WTC11 (cell line): ENCODE data around the gene LRTM2. TPM values are rescaled to one million over a fixed set of nuclear protein-coding genes. Genes with fewer than 3 reads are reported as not detected.
A peak's percentile ranks its signal among the peaks of the same experiment; 100 is the strongest.

ENCODE experiments used
- ATAC-seq: fragments of 200-7000 bp; cut with Tn5 transposase; 2 replicates; pipeline ENCODE4 v1.10.0; 2021; ENCODE audit warnings: mild to moderate bottlenecking, moderate library complexity
- CTCF ChIA-PET: fragments of 300-600 bp; sonication (Branson Sonifier 250); formaldehyde crosslinking; loops from one replicate; lab custom pipeline; 2021; ENCODE audit warnings: antibody characterized with exemption; lab: Charles Lee
- POLR2A ChIA-PET: fragments of 350-600 bp; sonication (Branson Sonifier 250); formaldehyde crosslinking; loops from one replicate; lab custom pipeline; 2021; ENCODE audit warnings: antibody characterized with exemption; lab: Charles Lee
- DNase-seq: peaks from one replicate; pipeline ENCODE4 v3.0.0; 2021; ENCODE audit warnings: low spot score
- H3K27ac Mint-ChIP-seq: 2 replicates; pipeline ENCODE4 v1.8.0; 2021; ENCODE audit warnings: mixed read lengths
- H3K27me3 Mint-ChIP-seq: 2 replicates; pipeline ENCODE4 v1.8.0; 2021; ENCODE audit warnings: low read depth, mild to moderate bottlenecking, moderate library complexity, mixed read lengths
- H3K36me3 Mint-ChIP-seq: 2 replicates; pipeline ENCODE4 v1.8.0; 2021; ENCODE audit warnings: mixed read lengths
- H3K4me1 Mint-ChIP-seq: 2 replicates; pipeline ENCODE4 v1.8.0; 2022; ENCODE audit warnings: mixed read lengths
- H3K4me3 Mint-ChIP-seq: 2 replicates; pipeline ENCODE4 v1.8.0; 2021; ENCODE audit warnings: mild to moderate bottlenecking, moderate library complexity, mixed read lengths
- H3K9me3 Mint-ChIP-seq: 2 replicates; pipeline ENCODE4 v1.8.0; 2021; ENCODE audit warnings: mixed read lengths
- ARID4B ChIP-seq: sonication (generic); formaldehyde crosslinking; IDR thresholded peaks from 2 replicates; pipeline ENCODE4 v1.8.0; 2023; ENCODE audit warnings: missing genetic modification reagents, mild to moderate bottlenecking, borderline replicate concordance
- ATF3 ChIP-seq: sonication (generic); formaldehyde crosslinking; conservative IDR thresholded peaks from 2 replicates; pipeline ENCODE4 v1.8.1; 2022; ENCODE audit warnings: mild to moderate bottlenecking, missing genetic modification reagents
- ATF6 ChIP-seq: sonication (generic); formaldehyde crosslinking; IDR thresholded peaks from 2 replicates; pipeline ENCODE4 v1.8.1; 2023; ENCODE audit warnings: mild to moderate bottlenecking, missing genetic modification reagents
- CREM ChIP-seq: sonication (generic); formaldehyde crosslinking; IDR thresholded peaks from 2 replicates; pipeline ENCODE4 v1.8.1; 2022; ENCODE audit warnings: mild to moderate bottlenecking, missing genetic modification reagents, moderate library complexity
- FOXK1 ChIP-seq: sonication (generic); formaldehyde crosslinking; IDR thresholded peaks from 2 replicates; pipeline ENCODE4 v1.8.0; 2022; ENCODE audit warnings: mild to moderate bottlenecking, moderate library complexity, missing genetic modification reagents
- MXD4 ChIP-seq: fragments of 250-450 bp; sonication (Bioruptor Pico); IDR thresholded peaks from 2 replicates; pipeline ENCODE4 v1.8.0; 2021; ENCODE audit warnings: mild to moderate bottlenecking, moderate library complexity, borderline replicate concordance
- NR1H2 ChIP-seq: sonication (generic); formaldehyde crosslinking; IDR thresholded peaks from 2 replicates; pipeline ENCODE4 v1.9.0; 2021; ENCODE audit warnings: mild to moderate bottlenecking, moderate library complexity, missing genetic modification reagents
- NR2C2 ChIP-seq: sonication (generic); formaldehyde crosslinking; IDR thresholded peaks from 2 replicates; pipeline ENCODE4 v1.8.0; 2022; ENCODE audit warnings: mild to moderate bottlenecking, missing genetic modification reagents
- OVOL2 ChIP-seq: fragments of 250-450 bp; sonication (Bioruptor Pico); IDR thresholded peaks from 2 replicates; pipeline ENCODE4 v1.9.0; 2021; ENCODE audit warnings: mild to moderate bottlenecking, borderline replicate concordance
- SMAD3 ChIP-seq: sonication (generic); formaldehyde crosslinking; IDR thresholded peaks from 2 replicates; pipeline ENCODE4 v1.8.0; 2022; ENCODE audit warnings: missing genetic modification reagents, mild to moderate bottlenecking, borderline replicate concordance
- TCF7 ChIP-seq: sonication (generic); formaldehyde crosslinking; IDR thresholded peaks from 2 replicates; pipeline ENCODE4 v1.8.0; 2022; ENCODE audit warnings: mild to moderate bottlenecking, low read depth, missing genetic modification reagents, moderate library complexity
- TEAD1 ChIP-seq: sonication (generic); formaldehyde crosslinking; IDR thresholded peaks from 2 replicates; pipeline ENCODE4 v1.8.0; 2022; ENCODE audit warnings: mild to moderate bottlenecking, missing genetic modification reagents
- ZBTB43 ChIP-seq: sonication (generic); formaldehyde crosslinking; IDR thresholded peaks from 2 replicates; pipeline ENCODE4 v1.8.1; 2023; ENCODE audit warnings: mild to moderate bottlenecking, missing genetic modification reagents
- ZNF138 ChIP-seq: sonication (generic); formaldehyde crosslinking; conservative IDR thresholded peaks from 2 replicates; pipeline ENCODE4 v1.8.1; 2022; ENCODE audit warnings: mild to moderate bottlenecking, moderate library complexity, missing genetic modification reagents
- ZNF396 ChIP-seq: fragments of 250-450 bp; sonication (Bioruptor Pico); IDR thresholded peaks from 2 replicates; pipeline ENCODE4 v1.8.0; 2021; ENCODE audit warnings: mild to moderate bottlenecking, moderate library complexity, borderline replicate concordance
- ZNF425 ChIP-seq: fragments of 250-450 bp; sonication (Bioruptor Pico); conservative IDR thresholded peaks from 2 replicates; pipeline ENCODE4 v1.9.0; 2021; ENCODE audit warnings: mild to moderate bottlenecking
- total RNA-seq: library from RNA; stranded (reverse); gene quantifications from 3 replicates; pipeline ENCODE4 v1.2.3, GENCODE V29; 2021
- TF ChIP-seq, protein P1 (sequence below): sonication (generic); formaldehyde crosslinking; IDR thresholded peaks from 2 replicates; pipeline ENCODE4 v1.8.0; 2022; ENCODE audit warnings: mild to moderate bottlenecking, missing genetic modification reagents
- TF ChIP-seq, protein P2 (sequence below): sonication (generic); formaldehyde crosslinking; IDR thresholded peaks from 2 replicates; pipeline ENCODE4 v1.8.1; 2023; ENCODE audit warnings: mild to moderate bottlenecking, missing genetic modification reagents, borderline replicate concordance
- TF ChIP-seq, protein P3 (sequence below): fragments of 200-600 bp; IDR thresholded peaks from 2 replicates; pipeline ENCODE4 v1.8.0; 2022; ENCODE audit warnings: antibody characterized with exemption

LRTM2 gene
- total RNA-seq, 1 experiment from 2014 or later, result 0.66 TPM

DNA sequence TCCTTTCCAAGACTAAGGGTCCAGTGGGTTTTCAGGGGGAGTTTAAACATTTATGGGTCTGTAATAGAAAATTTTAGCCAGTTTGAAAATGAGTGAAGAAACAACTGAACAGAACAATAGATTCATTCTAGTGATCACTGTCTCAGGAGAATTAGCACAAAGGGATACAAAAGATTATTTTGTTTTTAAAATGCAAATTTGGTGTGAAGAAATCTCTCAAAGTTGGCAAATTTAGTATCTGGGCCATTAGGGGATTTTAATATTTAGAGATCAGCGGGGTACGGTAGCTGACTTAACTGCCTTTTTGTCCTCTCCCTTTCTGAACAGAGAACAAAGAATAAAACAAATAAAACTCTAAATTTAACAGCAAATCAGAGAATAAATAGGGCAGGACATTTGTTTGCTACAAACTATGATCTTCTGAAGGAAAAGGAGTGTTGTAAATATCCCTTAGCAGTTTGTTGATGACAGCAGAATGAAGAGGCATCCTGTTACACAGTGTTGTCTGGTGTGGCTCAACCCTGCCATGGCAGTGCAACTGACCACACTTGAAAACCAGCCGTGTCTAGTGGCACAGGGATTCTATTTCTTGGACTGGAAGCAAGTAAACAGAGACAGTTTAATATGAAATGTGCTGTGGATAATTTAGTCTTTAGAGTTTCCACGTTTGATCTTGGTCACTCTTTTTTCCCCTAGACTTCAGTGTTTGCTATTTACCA, 46.3 kb upstream of the LRTM2 start:
- no peak overlapping the region for H3K4me3 Mint-ChIP-seq
- H3K27ac Mint-ChIP-seq, result peak overlapping the region; percentile 66; the same call in 1 of the 2 replicates
- ATAC-seq, result no peak
- ChIA-PET POLR2A (no interaction called here), CTCF (no interaction called here)
- H3K27me3 Mint-ChIP-seq, result no peaks in the 10 kb centered on the region
- peaks cover 7% of the 10 kb centered on the region; the same call in 1 of the 2 replicates for H3K36me3 Mint-ChIP-seq
- no peak for DNase-seq
- no peaks in the 10 kb centered on the region for H3K9me3 Mint-ChIP-seq
- peaks cover 26% of the 10 kb centered on the region for H3K4me1 Mint-ChIP-seq
- TF ChIP-seq ATF6 (CRISPR knock-in tag), result no peak
- TF ChIP-seq ZBTB43 (CRISPR knock-in tag), result no peak
- TF ChIP-seq ZNF138, result no peak
- TF ChIP-seq NR2C2 (CRISPR knock-in tag), result no peak
- TF ChIP-seq CREM (CRISPR knock-in tag), result no peak
- no peak for TF ChIP-seq ZNF396
- no peak for TF ChIP-seq NR1H2 (CRISPR knock-in tag)
- TF ChIP-seq, protein P1, sequence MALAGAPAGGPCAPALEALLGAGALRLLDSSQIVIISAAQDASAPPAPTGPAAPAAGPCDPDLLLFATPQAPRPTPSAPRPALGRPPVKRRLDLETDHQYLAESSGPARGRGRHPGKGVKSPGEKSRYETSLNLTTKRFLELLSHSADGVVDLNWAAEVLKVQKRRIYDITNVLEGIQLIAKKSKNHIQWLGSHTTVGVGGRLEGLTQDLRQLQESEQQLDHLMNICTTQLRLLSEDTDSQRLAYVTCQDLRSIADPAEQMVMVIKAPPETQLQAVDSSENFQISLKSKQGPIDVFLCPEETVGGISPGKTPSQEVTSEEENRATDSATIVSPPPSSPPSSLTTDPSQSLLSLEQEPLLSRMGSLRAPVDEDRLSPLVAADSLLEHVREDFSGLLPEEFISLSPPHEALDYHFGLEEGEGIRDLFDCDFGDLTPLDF (CRISPR knock-in tag), result no peak
- no peak for TF ChIP-seq MXD4 (CRISPR knock-in tag)
- TF ChIP-seq, protein P2, sequence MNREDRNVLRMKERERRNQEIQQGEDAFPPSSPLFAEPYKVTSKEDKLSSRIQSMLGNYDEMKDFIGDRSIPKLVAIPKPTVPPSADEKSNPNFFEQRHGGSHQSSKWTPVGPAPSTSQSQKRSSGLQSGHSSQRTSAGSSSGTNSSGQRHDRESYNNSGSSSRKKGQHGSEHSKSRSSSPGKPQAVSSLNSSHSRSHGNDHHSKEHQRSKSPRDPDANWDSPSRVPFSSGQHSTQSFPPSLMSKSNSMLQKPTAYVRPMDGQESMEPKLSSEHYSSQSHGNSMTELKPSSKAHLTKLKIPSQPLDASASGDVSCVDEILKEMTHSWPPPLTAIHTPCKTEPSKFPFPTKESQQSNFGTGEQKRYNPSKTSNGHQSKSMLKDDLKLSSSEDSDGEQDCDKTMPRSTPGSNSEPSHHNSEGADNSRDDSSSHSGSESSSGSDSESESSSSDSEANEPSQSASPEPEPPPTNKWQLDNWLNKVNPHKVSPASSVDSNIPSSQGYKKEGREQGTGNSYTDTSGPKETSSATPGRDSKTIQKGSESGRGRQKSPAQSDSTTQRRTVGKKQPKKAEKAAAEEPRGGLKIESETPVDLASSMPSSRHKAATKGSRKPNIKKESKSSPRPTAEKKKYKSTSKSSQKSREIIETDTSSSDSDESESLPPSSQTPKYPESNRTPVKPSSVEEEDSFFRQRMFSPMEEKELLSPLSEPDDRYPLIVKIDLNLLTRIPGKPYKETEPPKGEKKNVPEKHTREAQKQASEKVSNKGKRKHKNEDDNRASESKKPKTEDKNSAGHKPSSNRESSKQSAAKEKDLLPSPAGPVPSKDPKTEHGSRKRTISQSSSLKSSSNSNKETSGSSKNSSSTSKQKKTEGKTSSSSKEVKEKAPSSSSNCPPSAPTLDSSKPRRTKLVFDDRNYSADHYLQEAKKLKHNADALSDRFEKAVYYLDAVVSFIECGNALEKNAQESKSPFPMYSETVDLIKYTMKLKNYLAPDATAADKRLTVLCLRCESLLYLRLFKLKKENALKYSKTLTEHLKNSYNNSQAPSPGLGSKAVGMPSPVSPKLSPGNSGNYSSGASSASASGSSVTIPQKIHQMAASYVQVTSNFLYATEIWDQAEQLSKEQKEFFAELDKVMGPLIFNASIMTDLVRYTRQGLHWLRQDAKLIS (CRISPR knock-in tag), result no peak
- no peak for TF ChIP-seq SMAD3 (CRISPR knock-in tag)
- no peak for TF ChIP-seq FOXK1
- no peak for TF ChIP-seq TEAD1 (CRISPR knock-in tag)
- no peak for TF ChIP-seq TCF7
- TF ChIP-seq OVOL2 (CRISPR knock-in tag), result no peak
- no peak for TF ChIP-seq ATF3 (CRISPR knock-in tag)
- no peak for TF ChIP-seq ZNF425 (CRISPR knock-in tag)
- no peak for TF ChIP-seq ARID4B (CRISPR knock-in tag)
- TF ChIP-seq, protein P3, sequence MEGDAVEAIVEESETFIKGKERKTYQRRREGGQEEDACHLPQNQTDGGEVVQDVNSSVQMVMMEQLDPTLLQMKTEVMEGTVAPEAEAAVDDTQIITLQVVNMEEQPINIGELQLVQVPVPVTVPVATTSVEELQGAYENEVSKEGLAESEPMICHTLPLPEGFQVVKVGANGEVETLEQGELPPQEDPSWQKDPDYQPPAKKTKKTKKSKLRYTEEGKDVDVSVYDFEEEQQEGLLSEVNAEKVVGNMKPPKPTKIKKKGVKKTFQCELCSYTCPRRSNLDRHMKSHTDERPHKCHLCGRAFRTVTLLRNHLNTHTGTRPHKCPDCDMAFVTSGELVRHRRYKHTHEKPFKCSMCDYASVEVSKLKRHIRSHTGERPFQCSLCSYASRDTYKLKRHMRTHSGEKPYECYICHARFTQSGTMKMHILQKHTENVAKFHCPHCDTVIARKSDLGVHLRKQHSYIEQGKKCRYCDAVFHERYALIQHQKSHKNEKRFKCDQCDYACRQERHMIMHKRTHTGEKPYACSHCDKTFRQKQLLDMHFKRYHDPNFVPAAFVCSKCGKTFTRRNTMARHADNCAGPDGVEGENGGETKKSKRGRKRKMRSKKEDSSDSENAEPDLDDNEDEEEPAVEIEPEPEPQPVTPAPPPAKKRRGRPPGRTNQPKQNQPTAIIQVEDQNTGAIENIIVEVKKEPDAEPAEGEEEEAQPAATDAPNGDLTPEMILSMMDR, result no peak
